ENCODE measurements around the gene ZNF273.
"Not testable (repeated sequence)": the region's sequence is repeated elsewhere in the genome, so short reads cannot be mapped to it uniquely, and the experiment has no call there.

Gene ZNF273

DNA sequence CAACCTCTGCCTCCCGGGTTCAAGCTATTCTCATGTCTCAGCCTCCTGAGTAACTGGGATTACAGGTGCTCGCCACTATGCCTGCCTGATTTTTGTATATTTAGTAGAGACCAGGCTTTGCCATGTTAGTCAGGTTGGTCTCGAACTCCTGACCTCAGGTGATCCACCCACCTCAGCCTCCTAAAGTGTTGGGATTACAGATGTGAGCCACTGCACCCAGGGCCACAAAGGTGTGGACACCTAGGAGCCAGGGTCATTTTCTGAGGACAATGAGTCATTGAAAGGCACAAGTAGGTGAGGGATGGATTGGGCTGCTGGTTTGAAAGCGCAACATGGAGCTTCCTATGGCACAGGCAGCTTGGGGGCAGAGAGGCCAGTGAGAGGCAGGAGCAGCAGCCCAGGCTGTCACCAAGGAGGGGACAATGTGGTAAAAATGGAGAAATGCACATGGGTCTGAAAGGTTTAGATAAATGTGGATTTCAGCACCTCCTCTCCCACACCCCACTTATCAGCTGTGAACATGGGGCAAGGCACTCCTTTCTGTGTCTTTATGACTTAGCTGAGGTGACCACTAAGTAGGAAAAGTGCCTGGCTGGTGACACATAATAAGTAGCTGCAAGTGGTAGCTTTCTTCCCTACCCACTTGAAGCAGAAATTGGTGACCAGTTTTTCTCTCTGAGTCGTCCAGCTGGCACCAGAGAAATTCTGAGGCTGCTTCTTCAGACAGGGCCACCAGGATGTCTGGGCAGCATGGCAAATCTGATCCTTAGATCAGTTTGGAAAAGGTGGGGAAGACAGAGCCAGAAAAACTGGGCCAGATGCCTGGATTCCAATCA lies 41.8 kb downstream of the ZNF273 start:
- DNase-seq (ENCODE audit: low spot score) = not testable (repeated sequence)

- DNase-seq (ENCODE audit: low spot score) = no peak
Observed at GRCh38 chr7:64945503-64946175, 42.6 kb downstream of the ZNF273 start.

GRCh38 chr7:64946772-64947171 lies 43.7 kb downstream of the ZNF273 start:
- DNase-seq (ENCODE audit: low spot score) = no peak

GRCh38 chr7:64947252-64948000 lies 44.4 kb downstream of the ZNF273 start:
- DNase-seq (ENCODE audit: low spot score) = no peak

DNA sequence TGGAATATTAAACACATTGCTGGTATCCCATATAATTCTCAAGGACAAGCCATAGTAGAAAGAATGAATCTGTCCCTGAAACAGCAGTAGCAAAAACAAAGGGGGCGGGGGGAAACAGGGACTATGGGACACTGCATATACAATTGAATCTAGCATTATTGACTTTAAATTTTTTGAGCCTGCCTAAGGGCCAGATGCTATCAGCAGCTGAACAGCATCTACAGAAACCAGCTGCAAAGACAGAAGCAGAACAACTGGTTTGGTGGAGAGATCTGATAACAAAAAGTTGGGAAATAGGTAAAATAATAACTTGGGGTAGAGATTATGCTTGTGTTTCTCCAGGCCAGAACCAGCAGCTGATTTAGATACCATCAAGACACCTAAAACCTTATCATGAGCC lies 45.7 kb downstream of the ZNF273 start:
- DNase-seq (ENCODE audit: low spot score) = not testable (repeated sequence)

DNA sequence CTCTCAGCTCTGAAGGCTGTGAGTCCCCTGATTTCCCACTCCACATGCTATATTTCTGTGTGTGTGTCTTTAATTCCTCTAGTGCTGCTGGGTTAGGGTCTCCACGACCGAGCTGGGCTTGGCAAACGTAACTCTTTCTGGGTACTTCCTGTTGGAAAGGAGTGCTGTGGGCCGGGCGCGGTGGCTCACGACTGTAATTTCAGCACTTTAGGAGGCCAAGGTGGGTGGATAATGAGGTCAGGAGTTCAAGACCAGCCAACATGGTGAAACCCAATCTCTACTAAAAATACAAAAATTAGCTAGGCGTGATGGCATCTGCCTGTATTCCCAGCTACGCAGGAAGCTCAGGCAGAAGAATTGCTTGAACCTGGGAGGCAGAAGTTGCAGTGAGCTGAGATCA lies 47.6 kb downstream of the ZNF273 start:
- not testable (repeated sequence) for DNase-seq (ENCODE audit: low spot score)

DNA sequence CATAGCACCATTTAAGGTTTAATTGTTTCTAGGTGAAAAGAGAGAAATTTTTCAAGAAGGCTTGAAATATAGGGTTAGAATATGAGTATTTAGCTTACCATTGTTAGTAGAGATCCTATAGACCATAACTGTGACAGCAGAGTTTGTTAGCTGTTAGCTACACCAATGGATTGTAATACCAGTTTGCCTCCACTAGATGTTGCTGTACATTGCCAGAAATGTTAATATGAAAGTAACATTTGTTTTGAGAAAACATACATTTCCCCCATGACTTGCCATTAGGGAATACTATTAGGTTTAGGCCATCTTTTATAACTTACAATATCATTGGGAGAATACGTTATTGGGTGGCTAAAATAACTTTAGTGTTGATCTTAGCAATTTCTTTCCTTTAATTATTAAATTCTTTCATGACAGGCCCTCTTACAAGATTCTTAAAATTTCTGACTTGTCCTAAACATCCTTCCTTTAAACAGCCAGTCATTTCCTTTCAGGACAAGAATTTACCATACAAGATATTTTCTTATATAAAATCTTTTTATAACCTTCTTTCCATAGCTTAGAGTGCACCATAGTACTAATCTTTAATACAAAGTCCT lies 48.3 kb downstream of the ZNF273 start:
- DNase-seq (ENCODE audit: low spot score) = peak; percentile 63

- no peak for DNase-seq (ENCODE audit: low spot score)
Observed at GRCh38 chr7:64959072-64959747, 56.1 kb downstream of the ZNF273 start.

DNA sequence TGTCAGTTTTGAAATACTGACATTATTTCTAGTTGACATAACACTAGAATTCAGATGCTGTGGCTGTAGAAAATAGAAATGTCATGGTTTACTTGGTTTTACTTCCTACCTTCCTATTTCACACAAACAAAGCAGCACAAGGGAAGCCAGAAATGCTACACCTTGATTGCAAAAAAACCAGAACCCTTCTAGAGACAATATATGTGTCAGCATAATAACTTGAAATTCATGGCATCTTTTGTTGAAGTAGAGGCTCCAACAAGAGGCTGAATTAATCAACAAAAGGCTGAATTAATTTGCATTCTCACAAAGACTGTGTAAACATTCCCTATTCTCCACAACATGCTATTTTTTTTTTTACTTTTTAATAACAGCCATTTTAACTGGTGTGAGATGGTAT lies 62.5 kb downstream of the ZNF273 start:
- DNase-seq (ENCODE audit: low spot score) = no peak

DNA sequence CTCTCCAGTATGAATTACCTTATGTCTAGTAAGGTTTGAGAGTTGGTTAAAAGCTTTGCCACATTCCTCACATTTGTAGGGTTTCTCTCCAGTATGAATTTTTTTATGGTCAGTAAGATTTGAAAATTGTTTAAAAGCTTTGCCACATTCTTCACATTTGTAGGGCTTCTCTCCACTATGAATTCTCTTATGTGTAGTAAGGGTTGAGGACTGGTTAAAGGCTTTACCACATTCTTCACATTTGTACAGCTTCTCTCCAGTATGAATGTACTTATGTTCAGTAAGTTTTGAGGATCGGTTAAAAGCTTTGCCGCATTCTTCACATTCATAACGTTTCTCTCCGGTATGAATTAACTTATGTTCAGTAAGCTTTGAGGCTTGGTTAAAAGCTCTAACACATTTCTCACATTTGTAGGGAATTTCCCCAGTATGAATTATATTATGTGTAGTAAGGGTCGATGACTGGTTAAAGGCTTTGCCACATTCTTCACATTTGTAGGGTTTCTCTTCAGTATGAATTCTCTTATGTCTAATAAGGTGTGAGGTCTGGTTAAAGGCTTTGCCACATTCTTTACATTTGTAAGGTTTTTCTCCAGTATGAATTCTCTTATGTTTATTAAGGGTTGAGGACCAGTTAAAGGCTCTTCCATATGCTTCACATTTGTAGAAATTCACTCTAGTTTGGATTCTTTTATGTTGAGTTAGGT lies 75.6 kb downstream of the ZNF273 start:
- no peak for DNase-seq (ENCODE audit: low spot score)
